ENCODE data around the gene CTNNA3.

DNA sequence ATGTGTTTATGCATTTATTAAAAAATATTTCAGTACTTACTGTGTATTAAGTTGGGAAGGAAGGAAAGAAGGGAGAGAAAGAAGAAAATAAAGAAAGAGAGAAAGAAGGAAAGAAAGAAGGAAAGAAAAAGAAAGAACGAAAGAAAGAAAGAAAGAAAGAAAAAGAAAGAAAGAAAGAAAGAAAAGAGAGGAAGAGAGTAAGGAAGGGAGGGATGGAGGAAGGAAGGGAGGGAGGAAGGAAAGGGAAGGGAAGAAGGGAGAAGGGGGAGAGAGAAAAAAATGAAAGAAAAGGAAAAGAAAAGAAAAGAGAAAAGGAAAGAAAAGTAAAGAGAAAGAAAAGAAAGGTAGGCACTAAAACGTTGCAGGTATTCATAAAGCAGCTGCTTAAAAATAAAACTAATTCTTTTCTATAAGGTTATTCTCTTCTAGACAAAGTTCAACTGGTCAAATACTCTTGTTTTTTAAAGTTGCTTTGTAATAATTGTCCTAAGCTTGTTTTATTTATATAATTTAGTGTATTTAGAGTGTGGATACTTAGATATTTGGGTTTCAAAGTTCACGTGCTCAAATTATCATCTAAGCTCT, 1473.4 kb downstream of the CTNNA3 start:
- TF ChIP-seq, protein P1, sequence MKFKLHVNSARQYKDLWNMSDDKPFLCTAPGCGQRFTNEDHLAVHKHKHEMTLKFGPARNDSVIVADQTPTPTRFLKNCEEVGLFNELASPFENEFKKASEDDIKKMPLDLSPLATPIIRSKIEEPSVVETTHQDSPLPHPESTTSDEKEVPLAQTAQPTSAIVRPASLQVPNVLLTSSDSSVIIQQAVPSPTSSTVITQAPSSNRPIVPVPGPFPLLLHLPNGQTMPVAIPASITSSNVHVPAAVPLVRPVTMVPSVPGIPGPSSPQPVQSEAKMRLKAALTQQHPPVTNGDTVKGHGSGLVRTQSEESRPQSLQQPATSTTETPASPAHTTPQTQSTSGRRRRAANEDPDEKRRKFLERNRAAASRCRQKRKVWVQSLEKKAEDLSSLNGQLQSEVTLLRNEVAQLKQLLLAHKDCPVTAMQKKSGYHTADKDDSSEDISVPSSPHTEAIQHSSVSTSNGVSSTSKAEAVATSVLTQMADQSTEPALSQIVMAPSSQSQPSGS (tag by site-specific recombination; IDR thresholded peaks at IDR 0.05; ENCODE audit: low read depth): no peak
- TF ChIP-seq, protein P2, sequence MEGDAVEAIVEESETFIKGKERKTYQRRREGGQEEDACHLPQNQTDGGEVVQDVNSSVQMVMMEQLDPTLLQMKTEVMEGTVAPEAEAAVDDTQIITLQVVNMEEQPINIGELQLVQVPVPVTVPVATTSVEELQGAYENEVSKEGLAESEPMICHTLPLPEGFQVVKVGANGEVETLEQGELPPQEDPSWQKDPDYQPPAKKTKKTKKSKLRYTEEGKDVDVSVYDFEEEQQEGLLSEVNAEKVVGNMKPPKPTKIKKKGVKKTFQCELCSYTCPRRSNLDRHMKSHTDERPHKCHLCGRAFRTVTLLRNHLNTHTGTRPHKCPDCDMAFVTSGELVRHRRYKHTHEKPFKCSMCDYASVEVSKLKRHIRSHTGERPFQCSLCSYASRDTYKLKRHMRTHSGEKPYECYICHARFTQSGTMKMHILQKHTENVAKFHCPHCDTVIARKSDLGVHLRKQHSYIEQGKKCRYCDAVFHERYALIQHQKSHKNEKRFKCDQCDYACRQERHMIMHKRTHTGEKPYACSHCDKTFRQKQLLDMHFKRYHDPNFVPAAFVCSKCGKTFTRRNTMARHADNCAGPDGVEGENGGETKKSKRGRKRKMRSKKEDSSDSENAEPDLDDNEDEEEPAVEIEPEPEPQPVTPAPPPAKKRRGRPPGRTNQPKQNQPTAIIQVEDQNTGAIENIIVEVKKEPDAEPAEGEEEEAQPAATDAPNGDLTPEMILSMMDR (tag by site-specific recombination; IDR thresholded peaks at IDR 0.05): no peak
- TF ChIP-seq TCF7L2 (IDR thresholded peaks at IDR 0.05; ENCODE audit: borderline replicate concordance, low read depth, low read length) (no peak), ZNF664 (tag by site-specific recombination; IDR thresholded peaks at IDR 0.05) (no peak), REPIN1 (tag by site-specific recombination; IDR thresholded peaks at IDR 0.05; ENCODE audit: low read depth) (no peak), KLF16 (tag by site-specific recombination; IDR thresholded peaks at IDR 0.05) (no peak)
